OCI-LY7 (cell line): ENCODE data around the gene DGLUCY.

Experiments
- CTCF ChIP-seq: fragments of 200-600 bp; sonication (generic); conservative IDR thresholded peaks from 2 replicates; pipeline ENCODE4 v1.5.1; 2014; ENCODE audit warnings: mild to moderate bottlenecking, antibody characterized with exemption, low read length, moderate library complexity, mixed read lengths
- EZH2phosphoT487 ChIP-seq: fragments of 200-600 bp; sonication (generic); IDR thresholded peaks from 2 replicates; pipeline ENCODE4 v1.6.1; 2018; ENCODE audit warnings: low read depth, borderline replicate concordance, mild to moderate bottlenecking, mixed run types, antibody characterized with exemption, low read length, moderate library complexity, mixed read lengths

- TF ChIP-seq CTCF (no peak), EZH2phosphoT487 (no peak)
These were observed 4.7 kb downstream of the DGLUCY start for GRCh38 chr14:91118511-91119068.
